HG03520 (cell line): ENCODE data around the gene ATN1.
"Not testable (repeated sequence)": the region's sequence is repeated elsewhere in the genome, so short reads cannot be mapped to it uniquely, and the experiment has no call there.

Experiments used
- ATAC-seq: cut with Tn5 transposase; IDR thresholded peaks from one replicate; pipeline ENCODE4 v1.9.1; 2021; ENCODE audit warnings: mild to moderate bottlenecking, moderate library complexity; ENCODE audit not compliant: unreplicated experiment

The ATN1 gene

GRCh38 chr12:6927379-6928021 lies at the start of gene ATN1:
ATN1 (plus strand) TSS chr12:6927959; CDS start chr12:6934002, 6,043 bp downstream.
- ATAC-seq = no peak

- not testable (repeated sequence) for ATAC-seq
Observed at GRCh38 chr12:6879824-6880223, 47.9 kb upstream of the ATN1 start.

- ATAC-seq = no peak
Observed at GRCh38 chr12:6883252-6883651, 44.5 kb upstream of the ATN1 start.

- ATAC-seq = no peak
Observed at GRCh38 chr12:6883683-6884082, 44.1 kb upstream of the ATN1 start.

- ATAC-seq = no peak
Observed at GRCh38 chr12:6884539-6884938, 43.2 kb upstream of the ATN1 start.

GRCh38 chr12:6886206-6886999 lies 41.4 kb upstream of the ATN1 start:
- ATAC-seq = not testable (repeated sequence)

GRCh38 chr12:6887460-6887859 lies 40.3 kb upstream of the ATN1 start:
- ATAC-seq = no peak

- no peak for ATAC-seq
Observed at GRCh38 chr12:6888360-6888759, 39.4 kb upstream of the ATN1 start.

GRCh38 chr12:6888794-6889193 lies 39.0 kb upstream of the ATN1 start:
- ATAC-seq = not testable (repeated sequence)

- not testable (repeated sequence) for ATAC-seq
Observed at GRCh38 chr12:6889775-6890573, 37.8 kb upstream of the ATN1 start.

- ATAC-seq = peak; percentile 91
Observed at GRCh38 chr12:6890789-6891645, 36.7 kb upstream of the ATN1 start.

- ATAC-seq = no peak
Observed at GRCh38 chr12:6891646-6892001, 36.1 kb upstream of the ATN1 start.

- not testable (repeated sequence) for ATAC-seq
Observed at GRCh38 chr12:6892683-6893082, 35.1 kb upstream of the ATN1 start.

GRCh38 chr12:6894321-6894720 lies 33.4 kb upstream of the ATN1 start:
- no peak for ATAC-seq

GRCh38 chr12:6896846-6897435 lies 30.8 kb upstream of the ATN1 start:
- ATAC-seq = no peak

GRCh38 chr12:6899427-6899826 lies 28.3 kb upstream of the ATN1 start:
- no peak for ATAC-seq

- ATAC-seq = no peak
Observed at GRCh38 chr12:6899837-6900519, 27.8 kb upstream of the ATN1 start.

- no peak for ATAC-seq
Observed at GRCh38 chr12:6902448-6902847, 25.3 kb upstream of the ATN1 start.

- ATAC-seq = no peak
Observed at GRCh38 chr12:6903722-6904121, 24.0 kb upstream of the ATN1 start.
